OCI-LY7 (cell line): Measurements from ENCODE around the gene SLC25A20. TPM values are rescaled to one million over a fixed set of nuclear protein-coding genes. Genes with fewer than 3 reads are reported as not detected.

Experiments used
- BruUV-seq: library from RNA; stranded (reverse); fragments of 400-500 nt; replicated peaks from 2 replicates; lab custom pipeline; 2021; lab: Mats Ljungman, UMichigan
- CTCF ChIA-PET: fragments of 300-600 bp; sonication (Branson Sonifier 250); formaldehyde crosslinking; loops from one replicate; lab custom pipeline; 2022; ENCODE audit warnings: antibody characterized with exemption; ENCODE audit not compliant: unreplicated experiment; lab: Charles Lee
- POLR2A ChIA-PET: fragments of 300-600 bp; sonication (Branson Sonifier 250); formaldehyde crosslinking; loops from one replicate; lab custom pipeline; 2022; ENCODE audit warnings: antibody characterized with exemption; lab: Charles Lee
- DNase-seq: peaks from one replicate; pipeline ENCODE4 v3.0.0-alpha.2; 2015; ENCODE audit warnings: low spot score
- H2AFZ ChIP-seq: fragments of 200-600 bp; sonication (generic), shearing (Covaris generic); 2 replicates; pipeline ENCODE4 v1.6.1; 2014; ENCODE audit warnings: mild to moderate bottlenecking, antibody characterized with exemption, low read length, moderate library complexity
- H3K27ac ChIP-seq: fragments of 200-600 bp; sonication (generic); 2 replicates; pipeline ENCODE4 v1.5.1; 2014; ENCODE audit warnings: mixed run types, low read depth, mild to moderate bottlenecking, moderate library complexity, low read length, inconsistent platforms; ENCODE audit not compliant: poor library complexity, severe bottlenecking
- H3K36me3 ChIP-seq: fragments of 200-600 bp; sonication (generic); 2 replicates; pipeline ENCODE4 v1.6.1; 2014; ENCODE audit warnings: mild to moderate bottlenecking, antibody characterized with exemption, low read length, moderate library complexity, mixed read lengths; ENCODE audit not compliant: insufficient read depth
- H3K4me1 ChIP-seq: fragments of 200-600 bp; sonication (generic); 2 replicates; pipeline ENCODE4 v1.5.1; 2014; ENCODE audit warnings: mild to moderate bottlenecking, low read length; ENCODE audit not compliant: insufficient read depth, poor library complexity, severe bottlenecking
- H3K4me2 ChIP-seq: fragments of 200-600 bp; sonication (generic); 2 replicates; pipeline ENCODE4 v1.6.1; 2014; ENCODE audit warnings: mild to moderate bottlenecking, low read length
- H3K4me3 ChIP-seq: fragments of 200-600 bp; sonication (generic); 2 replicates; pipeline ENCODE4 v1.5.1; 2014; ENCODE audit warnings: mild to moderate bottlenecking, low read depth, low read length; ENCODE audit not compliant: poor library complexity, severe bottlenecking
- H3K79me2 ChIP-seq: fragments of 200-600 bp; sonication (generic); 2 replicates; pipeline ENCODE4 v1.6.1; 2016; ENCODE audit warnings: low read depth, mild to moderate bottlenecking, low read length, moderate library complexity, mixed read lengths; ENCODE audit not compliant: insufficient read depth
- H3K9me2 ChIP-seq: fragments of 200-600 bp; sonication (generic); 2 replicates; pipeline ENCODE4 v1.6.1; 2016; ENCODE audit warnings: mild to moderate bottlenecking, low read length, mixed read lengths; ENCODE audit not compliant: insufficient read depth
- H3K9me3 ChIP-seq: fragments of 200-600 bp; sonication (generic); 2 replicates; pipeline ENCODE4 v1.6.1; 2014; ENCODE audit warnings: mild to moderate bottlenecking, mixed run types, low read length, mixed read lengths
- H4K20me1 ChIP-seq: fragments of 200-600 bp; sonication (generic); 2 replicates; pipeline ENCODE4 v1.6.1; 2014; ENCODE audit warnings: mild to moderate bottlenecking, antibody characterized with exemption, low read length, moderate library complexity, mixed read lengths; ENCODE audit not compliant: insufficient read depth
- CTCF ChIP-seq: fragments of 200-600 bp; sonication (generic); conservative IDR thresholded peaks from 2 replicates; pipeline ENCODE4 v1.5.1; 2014; ENCODE audit warnings: mild to moderate bottlenecking, antibody characterized with exemption, low read length, moderate library complexity, mixed read lengths
- EZH2phosphoT487 ChIP-seq: fragments of 200-600 bp; sonication (generic); IDR thresholded peaks from 2 replicates; pipeline ENCODE4 v1.6.1; 2018; ENCODE audit warnings: low read depth, borderline replicate concordance, mild to moderate bottlenecking, mixed run types, antibody characterized with exemption, low read length, moderate library complexity, mixed read lengths
- intact Hi-C: fragments of 100-400 bp; cut with micrococcal nuclease; formaldehyde crosslinking; loops from one replicate; pipeline ENCODE4 v1.10.0; 2022; ENCODE audit not compliant: unreplicated experiment
- total RNA-seq, 2 experiments: library from RNA; depleted of rRNA in 1 of 2; stranded (reverse); fragments of >200 nt in 1 of 2; shearing (Covaris generic) in 1 of 2; gene quantifications; 2 replicates each; pipeline ENCODE4 v1.2.3, GENCODE V29; 2014 to 2022

Gene SLC25A20
- total RNA-seq, 2 experiments from 2014 or later = 19.1 to 20.9 TPM

DNA sequence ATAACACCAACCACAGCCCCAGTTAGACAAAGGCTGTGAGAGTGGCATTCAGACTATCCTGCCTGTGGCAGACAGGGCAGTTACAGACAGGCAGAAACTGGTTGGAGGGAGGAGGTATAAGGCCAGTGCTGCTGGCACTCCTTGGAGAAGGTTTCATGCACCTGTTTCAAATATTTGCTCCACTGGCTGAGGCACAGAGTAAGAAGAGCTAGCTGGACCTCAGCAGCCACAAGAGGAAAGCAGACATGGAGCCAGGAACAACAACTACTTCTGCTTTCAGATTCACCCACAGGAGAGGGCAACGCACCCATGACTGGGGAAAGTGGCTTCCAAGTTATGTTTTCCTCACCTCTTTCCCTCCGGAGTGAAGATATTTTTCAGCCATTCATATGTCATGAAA is 39.5 kb downstream of the SLC25A20 start:
- intact Hi-C loops = no loop called here
- no peak overlapping the region for H3K4me3 ChIP-seq
- H3K27ac ChIP-seq = no peak overlapping the region
- no peaks in the 10 kb centered on the region for H3K9me2 ChIP-seq
- TF ChIP-seq EZH2phosphoT487 (no peak), CTCF (no peak)
- BruUV-seq = no TSS peak
- no peak for DNase-seq
- POLR2A ChIA-PET = interaction anchor here (0.6 kb wide), 1 partner anchor 19 kb away, joined by 5 read pairs; no protein-coding TSS in a partner anchor
- no peaks in the 10 kb centered on the region for H3K79me2 ChIP-seq
- no peaks in the 10 kb centered on the region for H3K4me1 ChIP-seq
- no peak overlapping the region for H3K4me2 ChIP-seq
- CTCF ChIA-PET = no interaction called here
- H3K36me3 ChIP-seq = no peaks in the 10 kb centered on the region; the same call in 1 of the 2 replicates
- no peak overlapping the region for H2AFZ ChIP-seq
- H4K20me1 ChIP-seq = no peaks in the 10 kb centered on the region
- H3K9me3 ChIP-seq = no peaks in the 10 kb centered on the region

GRCh38 chr3:48858709-48859108 is 40.0 kb downstream of the SLC25A20 start:
- TF ChIP-seq EZH2phosphoT487 (no peak), CTCF (no peak)
- H3K9me3 ChIP-seq = no peaks in the 10 kb centered on the region
- H3K4me2 ChIP-seq = no peak overlapping the region
- no peak overlapping the region for H2AFZ ChIP-seq
- no peaks in the 10 kb centered on the region for H3K9me2 ChIP-seq
- no peaks in the 10 kb centered on the region; the same call in 1 of the 2 replicates for H3K36me3 ChIP-seq
- no TSS peak for BruUV-seq
- H3K27ac ChIP-seq = no peak overlapping the region
- POLR2A ChIA-PET = no interaction called here
- H3K79me2 ChIP-seq = no peaks in the 10 kb centered on the region
- CTCF ChIA-PET = no interaction called here
- intact Hi-C loops = no loop called here
- H3K4me3 ChIP-seq = no peak overlapping the region
- peaks cover 3% of the 10 kb centered on the region for H3K4me1 ChIP-seq
- no peak for DNase-seq
- no peaks in the 10 kb centered on the region for H4K20me1 ChIP-seq

DNA sequence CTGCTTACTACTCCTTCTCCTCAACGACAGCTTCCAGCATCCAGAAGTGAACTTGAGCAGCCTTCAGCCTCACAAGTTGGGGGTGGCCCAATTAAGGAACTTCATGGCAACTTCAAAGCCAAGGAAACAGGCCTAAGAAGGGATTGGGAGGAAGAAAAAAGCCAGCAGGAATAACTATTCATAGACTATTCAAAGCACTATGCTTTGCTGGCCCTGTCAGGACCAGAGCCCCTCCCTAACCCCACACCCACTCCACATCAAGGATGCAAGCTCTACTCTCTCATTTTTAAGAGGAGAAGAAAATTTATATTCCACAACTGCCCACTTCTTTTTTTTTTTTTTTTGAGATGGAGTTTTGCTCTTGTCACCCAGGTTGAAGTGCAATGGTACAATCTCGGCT is 41.0 kb downstream of the SLC25A20 start:
- Histone ChIP-seq H4K20me1 (no peaks in the 10 kb centered on the region), H3K4me1 (peaks cover 3% of the 10 kb centered on the region), H3K79me2 (no peaks in the 10 kb centered on the region), H3K4me3 (no peak overlapping the region), H3K9me2 (no peaks in the 10 kb centered on the region), H3K9me3 (no peaks in the 10 kb centered on the region), H3K4me2 (no peak overlapping the region), H2AFZ (no peak overlapping the region), H3K36me3 (no peaks in the 10 kb centered on the region; the same call in 1 of the 2 replicates), H3K27ac (no peak overlapping the region)
- BruUV-seq = no TSS peak
- ChIA-PET POLR2A (interaction anchor here (0.7 kb wide), 1 partner anchor 9 kb away, joined by 3 read pairs; no protein-coding TSS in a partner anchor), CTCF (no interaction called here)
- intact Hi-C loops = no loop called here
- no peak for DNase-seq
- TF ChIP-seq EZH2phosphoT487 (no peak), CTCF (no peak)
